Stimulated activated CD4-positive, alpha-beta T cell treated with anti-CD3 and anti-CD28 coated beads, Interleukin-1b, Interleukin-23, amount 100 ng/mL, for 4 hours (primary cell): Measurements from ENCODE around the gene RNF175.

Experiments
- DNase-seq, 2 donors: peaks; one replicate each; pipeline ENCODE4 v3.0.0-alpha.2; 2020; ENCODE audit warnings: low read depth in 2 of 2

Gene RNF175

DNA sequence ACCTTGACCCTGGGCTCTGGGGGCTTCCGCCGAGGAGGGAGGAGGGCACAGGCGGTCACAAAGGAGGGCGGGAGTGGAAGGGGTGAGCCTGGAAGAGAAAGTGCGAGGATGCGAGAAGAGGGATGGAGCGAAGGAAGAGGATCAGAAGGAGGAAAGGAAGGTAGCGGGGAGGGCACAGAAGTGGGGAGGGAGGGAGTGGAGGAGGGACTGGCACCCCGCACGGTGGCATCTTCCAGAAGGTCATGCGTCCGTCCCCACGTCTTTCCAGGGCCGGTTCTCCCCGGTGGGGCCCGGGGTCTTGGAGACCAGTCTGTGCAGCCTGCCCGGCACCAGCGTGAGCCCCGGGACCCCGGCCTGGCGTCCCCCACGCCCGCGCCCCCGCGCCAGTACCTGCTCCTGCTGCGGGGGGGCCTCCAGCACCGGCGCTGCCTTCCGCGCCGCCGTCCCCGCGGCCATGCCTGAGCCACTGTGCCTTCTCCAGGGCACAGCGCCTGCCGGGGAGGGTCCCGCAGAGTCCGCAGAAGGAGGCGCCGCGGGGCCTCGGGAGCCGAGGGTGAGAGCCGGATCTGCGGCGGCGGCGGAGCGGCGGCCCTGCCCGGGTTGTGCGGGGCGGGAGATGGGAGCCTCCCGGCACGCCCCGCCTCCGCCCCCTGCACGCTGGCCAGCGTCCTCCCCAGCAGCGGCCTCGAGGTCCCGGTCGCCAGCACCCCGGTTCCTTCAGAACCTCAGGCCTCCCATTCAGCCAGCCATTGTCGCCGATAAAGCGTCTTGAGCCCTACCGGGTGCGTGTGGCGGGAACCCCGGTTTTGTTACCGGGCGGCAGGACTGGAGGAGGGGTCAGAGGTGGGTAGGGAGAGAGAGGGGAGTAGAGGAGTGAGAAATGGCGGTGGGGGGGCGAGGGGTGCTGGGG, at the start of gene RNF175:
Gene RNF175 (minus strand): TSS at position 618 of the 910 bp plus-strand sequence. CDS start 162 bp downstream, at position 456.
- peak; percentile 8 to 25 for DNase-seq

DNA sequence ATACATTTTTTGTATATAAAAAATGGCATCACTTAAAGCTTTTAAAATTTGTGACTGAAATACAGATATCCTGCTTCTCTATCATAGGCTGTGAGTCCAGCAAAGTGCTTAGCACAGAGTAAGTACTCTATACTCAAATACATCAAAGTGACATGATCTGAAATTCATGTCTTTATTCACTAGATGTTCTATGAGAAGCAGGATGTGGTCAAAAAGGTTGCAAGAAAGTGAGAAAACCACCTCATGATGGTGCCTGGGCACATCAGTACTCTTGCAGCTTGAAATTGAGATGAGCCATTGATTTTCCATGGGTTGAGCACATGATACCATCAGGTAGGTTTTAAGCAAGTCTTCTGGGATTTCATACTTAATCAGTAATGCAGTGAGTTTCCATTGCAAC, 49.5 kb upstream of the RNF175 start:
- DNase-seq = no peak

- DNase-seq = no peak
Observed at GRCh38 chr4:153808175-153808574, 48.4 kb upstream of the RNF175 start.

- no peak for DNase-seq
Observed at GRCh38 chr4:153806073-153806472, 46.2 kb upstream of the RNF175 start.

DNA sequence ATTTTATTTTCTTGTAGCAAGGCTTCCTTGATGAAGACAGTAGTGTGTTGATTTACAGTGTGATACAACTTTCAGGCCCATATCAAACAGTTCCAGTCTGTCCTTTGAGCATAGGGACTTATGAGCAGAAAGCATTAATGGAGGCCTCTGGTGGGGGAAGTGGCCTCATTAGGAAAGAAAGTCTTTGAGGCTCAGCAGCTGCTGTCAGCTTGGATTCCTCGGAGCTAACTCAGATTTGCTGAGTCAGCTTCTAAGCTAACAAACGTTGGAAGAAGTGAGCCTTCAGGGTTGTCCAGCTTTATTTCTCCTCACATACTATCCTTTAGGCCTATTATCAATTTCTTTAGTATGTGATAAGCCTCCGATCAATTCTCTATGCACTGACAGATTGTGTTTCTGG, 44.9 kb upstream of the RNF175 start:
- DNase-seq = no peak

GRCh38 chr4:153799694-153800074, 39.9 kb upstream of the RNF175 start:
- DNase-seq = no peak

DNA sequence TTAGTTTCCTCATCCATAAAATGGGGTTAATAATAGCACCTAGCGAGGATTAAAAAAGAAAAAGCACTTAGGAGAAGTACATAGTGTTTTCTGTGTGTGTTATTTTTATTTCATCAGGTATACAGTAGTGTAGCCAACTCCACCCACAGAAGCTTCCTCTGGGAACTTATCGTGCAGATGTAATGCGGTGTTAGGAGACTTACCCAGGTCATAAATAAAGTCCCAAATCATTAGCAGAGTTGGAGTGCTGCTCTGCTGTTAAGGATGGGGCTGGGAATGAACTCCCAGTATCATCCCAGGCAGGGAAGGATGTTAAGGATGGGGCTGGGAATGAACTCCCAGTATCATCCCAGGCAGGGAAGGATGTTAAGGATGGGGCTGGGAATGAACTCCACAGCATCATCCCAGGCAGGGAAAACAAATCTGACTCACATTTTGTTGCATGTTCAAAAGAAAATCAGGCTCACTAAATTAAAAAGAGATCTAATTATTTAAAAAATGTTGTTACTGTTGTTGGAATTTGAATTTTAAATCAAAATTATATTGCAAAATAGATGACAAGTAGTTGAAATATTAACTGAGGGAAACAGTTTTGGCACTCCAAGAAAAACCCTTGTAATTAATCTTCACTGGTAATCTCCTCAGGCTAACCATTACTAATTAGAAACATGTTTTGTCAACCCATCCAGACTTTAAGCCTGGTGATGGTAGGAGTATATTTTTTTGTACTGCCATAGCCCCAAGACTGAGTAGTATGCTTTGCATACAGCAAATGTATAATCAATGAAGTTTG, 39.3 kb upstream of the RNF175 start:
- DNase-seq = no peak

DNA sequence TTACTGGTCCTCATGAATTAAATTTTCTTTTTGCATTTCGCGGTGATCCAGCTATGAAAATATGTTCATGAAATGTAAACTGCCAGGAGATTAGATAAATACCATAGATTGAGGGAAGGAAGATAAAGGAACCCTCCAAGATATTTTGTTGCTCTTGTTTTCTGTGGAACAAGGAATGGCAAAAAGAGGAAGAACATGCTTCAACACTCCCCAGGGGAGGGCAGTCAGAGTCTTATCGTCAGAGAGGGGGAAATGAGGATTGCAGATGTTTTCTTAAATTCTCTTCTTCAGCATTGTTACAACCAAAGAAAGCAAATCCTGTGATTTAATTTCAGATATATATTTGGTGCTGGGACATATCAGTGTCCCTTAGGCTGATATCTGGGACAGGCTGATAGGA, 38.6 kb upstream of the RNF175 start:
- no peak for DNase-seq

- DNase-seq = no peak
Observed at GRCh38 chr4:153794006-153794405, 34.2 kb upstream of the RNF175 start.

DNA sequence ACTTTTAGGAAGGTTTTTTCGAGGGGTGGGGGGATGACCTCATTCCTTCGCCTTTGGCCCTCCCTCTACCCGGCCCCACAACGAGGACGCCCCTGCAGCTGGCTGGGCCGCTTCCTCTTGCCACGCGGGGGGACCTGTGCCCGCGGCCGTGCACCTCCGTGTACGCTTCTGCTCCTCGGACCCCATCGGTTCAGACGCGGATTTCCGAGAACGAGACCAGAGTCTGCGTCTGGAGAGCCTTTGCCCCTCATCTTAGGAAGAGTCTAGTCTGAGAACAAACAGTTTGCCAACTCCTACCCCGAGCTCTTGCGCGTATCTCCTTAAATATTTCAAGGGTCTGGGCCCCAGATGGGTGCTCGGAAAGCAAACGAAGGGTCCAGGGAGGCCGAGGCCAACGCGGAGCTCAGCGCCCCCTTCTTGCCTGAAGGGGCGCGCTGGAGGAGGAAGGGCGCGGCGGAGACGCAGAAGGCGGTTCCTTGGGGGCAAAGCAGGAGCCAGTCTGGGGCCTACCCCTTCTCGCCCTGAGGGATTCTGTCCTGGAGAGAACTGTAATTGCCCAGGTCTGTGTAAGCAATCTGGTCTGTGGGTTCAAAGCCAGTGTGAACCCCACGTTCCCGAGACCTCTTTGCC, 32.9 kb upstream of the RNF175 start:
- no peak for DNase-seq

GRCh38 chr4:153791746-153792617, 32.2 kb upstream of the RNF175 start:
- DNase-seq = peak in 1 of 2 donors; percentile 30

GRCh38 chr4:153790962-153791551, 31.2 kb upstream of the RNF175 start:
- peak in 1 of 2 donors; percentile 32 for DNase-seq

DNA sequence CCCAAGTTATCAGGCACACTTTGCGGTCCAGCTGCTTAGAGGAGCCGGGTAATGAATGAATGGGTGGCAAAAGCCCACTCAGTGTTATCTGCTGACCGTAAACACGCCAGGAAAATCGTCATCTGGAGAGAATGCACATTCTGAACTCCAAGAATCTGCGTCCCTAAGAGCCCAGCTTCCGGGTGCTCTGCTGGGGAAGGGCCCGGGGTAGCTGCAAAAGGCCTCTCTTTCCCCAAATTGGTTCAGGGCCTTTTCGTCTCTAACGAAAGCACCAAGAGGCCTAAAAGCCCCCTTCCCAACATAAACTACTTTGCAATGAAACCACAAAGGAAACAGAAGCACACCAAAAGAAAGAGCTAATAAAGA, 30.7 kb upstream of the RNF175 start:
- no peak for DNase-seq

- DNase-seq = no peak
Observed at GRCh38 chr4:153789741-153790499, 30.1 kb upstream of the RNF175 start.

GRCh38 chr4:153788413-153789276, 28.8 kb upstream of the RNF175 start, which contains the start of gene SFRP2:
Gene SFRP2, minus strand, starts transcription at chr4:153789083. Its CDS starts 248 bp downstream, at chr4:153788835.
- no peak for DNase-seq

GRCh38 chr4:153788051-153788412, 28.2 kb upstream of the RNF175 start:
- DNase-seq = no peak

GRCh38 chr4:153787575-153787974, 27.8 kb upstream of the RNF175 start:
- DNase-seq = no peak

DNA sequence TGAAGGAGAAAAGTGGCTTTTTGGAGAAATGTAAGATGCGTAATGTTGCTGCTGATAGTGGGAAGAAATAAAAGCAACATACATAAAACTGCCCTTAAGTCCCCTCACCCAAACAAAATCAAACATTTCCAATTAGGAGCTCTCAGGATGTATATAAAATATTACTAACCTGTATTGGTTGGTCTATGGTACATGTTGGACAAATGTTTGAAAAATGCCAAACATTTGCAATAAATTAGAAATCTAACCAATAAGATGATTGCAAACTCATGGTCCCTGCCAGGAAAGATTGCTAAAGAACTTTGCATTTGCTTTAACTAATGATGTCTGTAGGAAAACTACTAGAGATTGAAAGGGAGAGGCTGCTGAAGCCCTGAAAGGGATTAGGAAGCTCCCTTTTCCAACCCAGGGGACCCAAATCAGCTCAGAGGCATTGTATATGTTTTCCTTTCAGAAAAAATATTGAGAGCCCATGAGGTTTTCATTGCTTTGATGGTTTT, 27.3 kb upstream of the RNF175 start:
- DNase-seq = no peak
